K562 (cell line): Measurements from ENCODE around the gene BMP3.

ENCODE experiments used
- CTCF ChIP-seq, 3 experiments: IDR thresholded peaks in 2 of 3; conservative IDR thresholded peaks in 1 of 3; 2 replicates each; pipeline ENCODE4 v1.5.1; 2011 to 2012; ENCODE audit warnings: low read length in 3 of 3, mild to moderate bottlenecking in 3 of 3, control low read depth in 2 of 3, improper control_type of control experiment in 1 of 3, inconsistent platforms in 1 of 3, low read depth in 1 of 3, mixed read lengths in 1 of 3, moderate library complexity in 1 of 3; ENCODE audit not compliant: insufficient read depth in 2 of 3
- HCFC1 ChIP-seq: IDR thresholded peaks from 2 replicates; pipeline ENCODE4 v1.6.1; 2012; ENCODE audit warnings: low read depth, low read length, improper control_type of control experiment
- HDAC3 ChIP-seq: fragments of 450-650 bp; IDR thresholded peaks from 2 replicates; pipeline ENCODE4 v1.6.1; 2018; ENCODE audit warnings: borderline replicate concordance, mild to moderate bottlenecking, moderate library complexity; ENCODE audit not compliant: partially characterized antibody
- HOXB6 ChIP-seq: fragments of 250-450 bp; sonication (Bioruptor Pico); IDR thresholded peaks from 2 replicates; pipeline ENCODE4 v1.5.1; 2022; ENCODE audit warnings: mild to moderate bottlenecking, borderline replicate concordance
- MAX ChIP-seq: sonication (generic); formaldehyde crosslinking; IDR thresholded peaks from 2 replicates; pipeline ENCODE4 v1.9.0; 2022; ENCODE audit warnings: mild to moderate bottlenecking, missing genetic modification reagents
- MECOM ChIP-seq: fragments of 250-450 bp; sonication (Bioruptor Pico); IDR thresholded peaks from 2 replicates; pipeline ENCODE4 v1.8.0; 2022; ENCODE audit warnings: inconsistent platforms
- MEF2A ChIP-seq: IDR thresholded peaks from 2 replicates; pipeline ENCODE4 v1.6.1; 2011; ENCODE audit warnings: low read depth, mild to moderate bottlenecking, low read length, moderate library complexity; ENCODE audit not compliant: control insufficient read depth
- MYC ChIP-seq, 2 experiments: fragments of 250-450 bp in 1 of 2; sonication (Bioruptor Pico) in 1 of 2; IDR thresholded peaks; 2 replicates each; pipeline versions ENCODE4 v1.5.1 to v1.6.1; 2012 to 2021; ENCODE audit warnings: low read depth in 2 of 2, borderline replicate concordance in 1 of 2, improper control_type of control experiment in 1 of 2, low read length in 1 of 2, mild to moderate bottlenecking in 1 of 2, moderate library complexity in 1 of 2
- TAF1 ChIP-seq: IDR thresholded peaks from 2 replicates; pipeline ENCODE4 v1.6.1; 2011; ENCODE audit warnings: mild to moderate bottlenecking, low read length, moderate library complexity; ENCODE audit not compliant: insufficient read depth, control insufficient read depth, severe bottlenecking; ENCODE audit errors: extremely low read depth
- TEAD2 ChIP-seq: fragments of 450-650 bp; IDR thresholded peaks from 2 replicates; pipeline ENCODE4 v1.6.1; 2016; ENCODE audit warnings: missing genetic modification characterization, control low read depth, missing compliant biosample characterization
- ZNF639 ChIP-seq, 2 experiments: fragments of 200-800 bp in 1 of 2; sonication (Bioruptor generic) in 1 of 2; sonication (generic) in 1 of 2; formaldehyde crosslinking in 1 of 2; IDR thresholded peaks in 1 of 2; conservative IDR thresholded peaks in 1 of 2; 2 replicates each; pipeline versions ENCODE4 v1.5.0 to v1.6.1; 2016 to 2020; ENCODE audit warnings: missing compliant biosample characterization in 1 of 2, missing genetic modification characterization in 1 of 2, missing genetic modification reagents in 1 of 2

- no peak for TF ChIP-seq MEF2A
- TF ChIP-seq HDAC3 = no peak
- no peak for TF ChIP-seq TAF1
- no peak for TF ChIP-seq HCFC1
- TF ChIP-seq MYC (IDR thresholded peaks at IDR 0.05; ENCODE audit: low read depth, low read length) = no peak
- TF ChIP-seq MYC (CRISPR knock-in tag; IDR thresholded peaks at IDR 0.05; ENCODE audit: borderline replicate concordance, low read depth) = no peak
- no peak for TF ChIP-seq CTCF (IDR thresholded peaks at IDR 0.05 in 2 of 3, conservative IDR thresholded peaks at IDR 0.05 in 1 of 3; ENCODE audit: insufficient read depth in 2 of 3, low read depth in 1 of 3, low read length in 3 of 3)
- TF ChIP-seq ZNF639 (CRISPR knock-in tag; conservative IDR thresholded peaks at IDR 0.05 in 1 of 2, IDR thresholded peaks at IDR 0.05 in 1 of 2) = no peak
- no peak for TF ChIP-seq HOXB6 (CRISPR knock-in tag)
- TF ChIP-seq MECOM = no peak
- no peak for TF ChIP-seq MAX (CRISPR knock-in tag)
- no peak for TF ChIP-seq TEAD2
Observed at GRCh38 chr4:80999943-81000342, 30.6 kb upstream of the BMP3 start.
